GM19239 (cell line): ENCODE data around the gene PTPN12.
"Not testable (repeated sequence)": the region's sequence is repeated elsewhere in the genome, so short reads cannot be mapped to it uniquely, and the experiment has no call there.

ENCODE experiments used
- DNase-seq: peaks from one replicate; pipeline ENCODE4 v3.0.0; 2011; ENCODE audit warnings: low spot score; ENCODE audit not compliant: insufficient read length
- FAIRE-seq: peaks from 2 replicates; lab custom pipeline; 2011; peaks lifted over from hg19 to GRCh38; lab: Jason Lieb, UNC

PTPN12 gene

DNA sequence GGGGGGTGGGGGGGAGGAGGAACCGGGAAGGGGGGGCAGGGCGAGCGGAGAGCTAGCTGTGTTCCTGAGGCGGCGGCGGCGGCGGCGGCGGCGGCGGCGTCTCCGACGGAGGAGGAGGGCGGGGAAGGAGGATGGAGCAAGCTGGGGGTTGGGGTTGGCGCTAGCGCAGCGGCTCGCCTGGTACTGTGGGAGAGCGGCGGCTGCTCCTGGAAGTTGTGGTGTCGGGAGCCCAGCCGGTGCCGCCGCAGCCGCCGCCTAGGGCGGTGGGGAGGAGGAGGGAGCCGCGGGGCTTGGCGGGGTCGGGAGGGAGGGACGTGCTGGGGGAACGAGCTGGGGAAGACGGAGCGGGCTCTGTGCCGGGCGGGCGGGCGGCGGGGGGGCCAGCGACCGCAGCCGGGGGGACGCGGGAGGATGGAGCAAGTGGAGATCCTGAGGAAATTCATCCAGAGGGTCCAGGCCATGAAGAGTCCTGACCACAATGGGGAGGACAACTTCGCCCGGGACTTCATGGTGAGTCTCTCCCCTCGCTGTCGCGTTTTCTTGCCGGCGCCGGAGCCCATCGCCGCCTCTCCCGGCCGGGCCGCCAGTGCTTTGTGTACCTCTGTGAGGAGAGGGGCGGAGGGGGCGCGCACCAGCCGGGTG lies at the start of gene PTPN12:
Gene PTPN12 (plus strand): TSS at position 160 of the 642 bp plus-strand sequence. CDS start 252 bp downstream, at position 412.
- no peak for FAIRE-seq
- DNase-seq, result peak; percentile 28

DNA sequence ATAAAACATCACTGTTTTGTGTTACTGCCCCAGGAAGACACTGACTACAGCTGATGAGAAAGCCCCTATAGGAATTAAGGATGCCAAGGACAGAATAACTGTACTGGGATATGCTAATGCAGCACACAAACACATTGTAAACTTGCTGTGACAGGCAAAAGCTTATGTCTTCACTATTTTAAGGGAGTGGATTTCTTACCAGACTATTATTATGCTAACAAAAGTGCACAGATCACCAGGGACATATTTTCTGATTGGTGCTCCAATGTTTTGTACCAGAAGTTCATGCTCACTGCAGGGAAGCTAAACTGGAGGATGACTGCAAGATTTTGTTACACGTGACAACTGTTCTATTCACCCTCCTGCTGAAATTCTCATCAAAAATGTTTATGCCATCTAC lies 48.1 kb upstream of the PTPN12 start:
- FAIRE-seq, result no peak
- no peak for DNase-seq

DNA sequence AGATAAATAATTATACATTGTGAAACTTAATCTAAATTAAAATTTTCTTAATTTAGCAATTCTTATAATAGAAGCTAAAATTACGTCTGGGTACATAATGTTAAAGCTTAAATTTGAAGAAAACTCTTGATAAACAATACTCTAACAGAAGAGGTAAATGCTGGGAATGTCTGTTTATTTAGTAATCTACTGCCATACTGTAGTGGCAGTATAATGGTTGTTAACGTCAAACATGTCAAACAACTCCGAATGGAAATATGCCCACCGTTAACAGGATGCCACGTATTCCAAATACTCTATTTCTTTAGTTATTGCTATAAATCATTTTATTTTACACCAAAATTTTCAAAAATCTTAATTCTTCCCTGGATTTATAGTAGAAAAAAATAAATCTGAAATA lies 40.0 kb upstream of the PTPN12 start:
- DNase-seq, result no peak
- FAIRE-seq, result no peak

GRCh38 chr7:77498659-77499379 lies 38.3 kb upstream of the PTPN12 start:
- DNase-seq, result no peak
- FAIRE-seq, result no peak

DNA sequence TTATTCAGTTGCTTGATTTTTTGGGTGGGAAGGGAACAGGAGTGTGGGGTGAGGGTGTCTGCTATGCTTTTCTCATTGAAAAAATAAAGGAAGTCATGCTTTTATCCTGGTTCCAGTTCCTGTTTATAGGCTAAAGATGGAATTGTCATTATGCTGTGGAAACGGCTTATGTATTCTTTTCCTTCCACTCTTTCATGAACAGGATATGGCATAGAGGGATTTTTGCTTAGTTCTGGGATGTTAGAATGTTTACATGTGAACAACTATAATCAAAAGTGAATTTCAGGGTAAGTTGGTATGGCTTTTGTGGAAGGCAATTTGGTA lies 35.9 kb upstream of the PTPN12 start:
- DNase-seq, result no peak
- FAIRE-seq, result peak; percentile 49

GRCh38 chr7:77504951-77505350 lies 32.1 kb upstream of the PTPN12 start:
- no peak for FAIRE-seq
- no peak for DNase-seq

GRCh38 chr7:77506899-77507298 lies 30.2 kb upstream of the PTPN12 start:
- DNase-seq, result no peak
- no peak for FAIRE-seq

- DNase-seq, FAIRE-seq: not testable (repeated sequence)
These were observed 24.0 kb upstream of the PTPN12 start for GRCh38 chr7:77513002-77513670.

DNA sequence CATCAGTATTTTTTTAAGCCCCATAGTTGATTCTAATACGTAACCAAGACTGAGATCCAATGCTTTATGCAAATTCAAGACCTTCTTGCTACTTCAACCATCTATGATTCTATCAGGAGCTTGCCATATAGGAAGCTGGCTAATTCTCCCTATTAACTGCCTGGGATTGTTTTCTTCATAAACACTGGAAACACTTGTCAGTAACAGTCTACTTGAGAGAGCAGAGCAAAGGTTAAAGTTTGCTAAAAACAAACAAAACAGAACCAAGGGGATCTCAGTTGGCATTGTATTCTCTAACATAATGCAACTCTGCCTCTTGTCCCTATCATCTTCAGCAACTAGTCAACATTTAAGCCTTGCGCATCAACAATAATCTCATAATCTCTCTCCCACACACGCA lies 21.0 kb upstream of the PTPN12 start:
- DNase-seq (no peak), FAIRE-seq (no peak)

DNA sequence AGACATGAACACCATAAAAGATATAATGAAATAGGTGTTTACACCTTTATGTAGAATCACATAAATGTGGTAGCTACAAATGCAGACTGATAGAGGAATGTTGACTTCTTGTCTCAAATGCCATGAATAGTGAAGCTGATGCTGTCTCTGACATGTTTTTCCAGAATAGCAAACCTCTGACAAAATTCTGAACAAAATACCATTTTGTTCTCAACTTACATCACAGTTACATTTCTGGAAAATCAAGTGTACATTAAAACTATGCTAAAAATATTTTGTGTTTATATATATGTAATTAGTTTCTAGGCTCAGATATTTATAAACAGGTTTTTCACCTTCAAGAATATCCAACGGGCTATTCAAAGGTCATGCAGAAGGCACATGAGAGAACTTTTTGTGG lies 16.8 kb upstream of the PTPN12 start:
- DNase-seq (no peak), FAIRE-seq (no peak)

GRCh38 chr7:77521537-77521936 lies 15.6 kb upstream of the PTPN12 start:
- not testable (repeated sequence) for FAIRE-seq, DNase-seq

- FAIRE-seq, result no peak
- DNase-seq, result no peak
These were observed 12.4 kb upstream of the PTPN12 start for GRCh38 chr7:77524731-77525130.

DNA sequence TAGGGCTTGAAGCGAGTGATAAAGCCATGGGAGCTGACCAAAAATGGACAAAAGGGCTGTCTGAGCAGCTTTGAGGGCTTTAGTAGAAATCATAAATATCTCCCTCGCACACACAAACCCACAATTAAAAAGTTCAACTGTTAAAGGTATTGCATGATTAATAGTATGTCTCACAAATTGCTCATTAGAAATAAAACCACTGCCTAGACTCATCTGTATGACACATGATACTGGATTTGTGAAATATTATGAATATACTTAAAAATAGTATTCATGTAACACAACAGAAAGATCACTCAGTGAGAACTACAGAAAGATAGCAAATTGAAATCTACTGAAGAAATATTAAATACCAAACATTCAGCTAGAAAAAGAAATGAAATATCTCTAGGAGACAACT lies 11.9 kb upstream of the PTPN12 start:
- DNase-seq (no peak), FAIRE-seq (no peak)

GRCh38 chr7:77528368-77528767 lies 8.7 kb upstream of the PTPN12 start:
- FAIRE-seq (no peak), DNase-seq (no peak)

DNA sequence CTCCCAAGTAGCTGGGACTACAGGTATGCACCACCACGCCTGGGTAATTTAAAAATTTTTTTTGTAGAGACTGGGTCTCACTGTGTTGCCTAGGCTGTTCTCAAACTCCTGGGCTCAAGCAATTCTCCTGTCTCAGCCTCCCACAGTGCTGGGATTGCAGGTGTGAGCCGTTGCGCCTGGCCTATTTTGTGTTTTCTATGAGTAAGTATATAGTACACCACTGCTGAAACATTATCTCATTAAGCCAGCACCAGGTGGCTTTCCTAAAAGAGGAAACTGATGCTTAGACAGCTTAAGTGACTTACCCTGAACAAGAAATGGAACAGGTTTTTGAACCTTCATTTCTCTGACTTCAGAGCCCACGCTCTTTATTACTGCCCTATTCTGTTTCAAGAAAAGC lies 7.8 kb upstream of the PTPN12 start:
- DNase-seq, result no peak
- FAIRE-seq, result no peak

DNA sequence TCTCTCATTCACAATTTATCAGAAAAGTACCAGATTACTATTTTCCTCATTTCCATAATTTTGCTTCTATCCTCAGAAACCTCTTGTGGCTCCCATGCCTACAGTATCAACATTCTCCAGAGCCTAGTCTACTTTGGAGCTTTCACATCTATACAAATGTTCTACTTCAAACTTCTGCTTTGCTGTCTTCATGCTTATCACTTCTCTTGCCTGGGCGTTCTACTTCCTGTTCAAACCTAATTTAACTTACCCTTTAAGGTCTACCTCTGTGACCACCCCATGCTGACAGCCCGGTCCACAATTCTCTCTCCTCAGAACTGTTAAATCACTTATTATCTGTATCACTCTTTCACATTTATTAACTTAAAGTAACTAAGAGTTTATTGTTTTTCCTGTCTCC lies 6.1 kb upstream of the PTPN12 start:
- FAIRE-seq, result peak; percentile 77
- no peak for DNase-seq

DNA sequence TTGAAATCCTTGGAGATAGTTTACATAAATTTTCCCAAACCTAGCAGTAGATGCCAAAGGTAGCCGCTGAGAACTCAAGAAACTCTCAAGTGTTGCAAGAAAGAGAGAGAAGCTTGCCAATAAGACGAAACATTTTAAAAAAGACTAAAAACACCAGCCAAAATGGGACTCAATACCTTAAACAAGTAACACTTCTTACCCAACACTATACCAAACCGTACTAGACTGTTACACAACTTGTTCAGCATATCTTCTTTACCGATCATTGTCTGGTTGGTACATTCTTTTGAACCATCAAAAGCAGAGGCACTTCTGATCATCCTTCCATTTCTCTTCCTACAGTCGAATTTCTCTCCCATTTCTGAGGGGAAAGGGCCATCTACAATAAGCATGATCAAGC lies 4.8 kb upstream of the PTPN12 start:
- no peak for DNase-seq
- no peak for FAIRE-seq

- FAIRE-seq, DNase-seq: not testable (repeated sequence)
These were observed 4.4 kb upstream of the PTPN12 start for GRCh38 chr7:77532732-77533131.

GRCh38 chr7:77534046-77534445 lies 3.0 kb upstream of the PTPN12 start:
- DNase-seq, FAIRE-seq: not testable (repeated sequence)

GRCh38 chr7:77536017-77536412 lies 1.1 kb upstream of the PTPN12 start:
- FAIRE-seq (no peak), DNase-seq (no peak)

- FAIRE-seq (peak; percentile 77), DNase-seq (peak; percentile 99)
These were observed 521 bp upstream of the PTPN12 start for GRCh38 chr7:77536413-77537135.
